ENCODE results near the gene ACP2. TPM values are rescaled to one million over a fixed set of nuclear protein-coding genes. Genes with fewer than 3 reads are reported as not detected.

Gene ACP2
- 31.6 TPM for total RNA-seq
- long read RNA-seq, transcript ACP2-201 (11 exons, 2,203 nt): major isoform, 22 of 33 reads
- long read RNA-seq, partial matches to known transcripts: 4 of 33 reads
- long read RNA-seq, other reads (novel, unspliced or antisense): 5 of 33 reads

DNA sequence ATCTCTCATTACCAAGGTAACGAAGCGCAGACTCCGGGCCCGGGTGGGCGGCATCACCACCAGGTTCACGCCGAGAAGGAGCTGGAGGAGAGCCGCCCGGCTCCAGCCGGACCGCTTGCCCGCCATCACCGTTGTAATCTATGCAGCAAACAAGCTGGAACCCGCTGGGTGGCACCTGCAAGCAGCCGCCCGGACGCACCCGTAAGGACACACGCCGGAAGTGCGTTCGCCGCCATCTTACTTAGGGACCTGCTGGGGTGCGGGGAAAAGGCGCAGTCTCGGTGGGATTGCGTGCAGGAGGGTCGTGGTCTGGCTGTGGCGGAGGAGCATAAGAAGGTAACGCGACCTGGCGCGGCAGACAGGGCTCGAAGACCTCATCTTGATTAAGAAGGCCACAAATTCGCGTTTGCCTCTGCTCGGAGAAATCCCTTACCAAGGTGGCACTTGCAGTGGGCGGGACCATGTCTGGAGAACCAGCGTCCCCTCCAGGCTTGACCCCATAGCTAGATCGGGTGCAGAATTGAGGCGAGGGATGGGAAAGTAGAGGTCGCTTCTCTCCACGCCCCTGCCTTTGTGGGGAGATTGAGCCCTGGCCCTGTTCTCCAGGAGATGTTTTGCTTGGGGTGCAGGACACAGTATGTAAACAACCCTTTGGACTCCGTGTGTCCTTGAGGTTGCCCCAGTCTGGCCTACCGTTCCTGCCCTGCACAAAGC is at the start of gene ACP2:
Gene ACP2, minus strand, starts transcription at position 151 of the 714 bp plus-strand sequence. Its CDS starts 25 bp downstream, at position 126.
- H3K27me3 ChIP-seq: no peaks in the 10 kb centered on the region
- H3K4me1 ChIP-seq: peaks cover 26% of the 10 kb centered on the region
- no peaks in the 10 kb centered on the region for H3K9me3 ChIP-seq
- peaks cover 17% of the 10 kb centered on the region for H3K36me3 ChIP-seq
- peak within 1 kb of the TSS; percentile 93 for H3K27ac ChIP-seq
- TF ChIP-seq, protein P1, sequence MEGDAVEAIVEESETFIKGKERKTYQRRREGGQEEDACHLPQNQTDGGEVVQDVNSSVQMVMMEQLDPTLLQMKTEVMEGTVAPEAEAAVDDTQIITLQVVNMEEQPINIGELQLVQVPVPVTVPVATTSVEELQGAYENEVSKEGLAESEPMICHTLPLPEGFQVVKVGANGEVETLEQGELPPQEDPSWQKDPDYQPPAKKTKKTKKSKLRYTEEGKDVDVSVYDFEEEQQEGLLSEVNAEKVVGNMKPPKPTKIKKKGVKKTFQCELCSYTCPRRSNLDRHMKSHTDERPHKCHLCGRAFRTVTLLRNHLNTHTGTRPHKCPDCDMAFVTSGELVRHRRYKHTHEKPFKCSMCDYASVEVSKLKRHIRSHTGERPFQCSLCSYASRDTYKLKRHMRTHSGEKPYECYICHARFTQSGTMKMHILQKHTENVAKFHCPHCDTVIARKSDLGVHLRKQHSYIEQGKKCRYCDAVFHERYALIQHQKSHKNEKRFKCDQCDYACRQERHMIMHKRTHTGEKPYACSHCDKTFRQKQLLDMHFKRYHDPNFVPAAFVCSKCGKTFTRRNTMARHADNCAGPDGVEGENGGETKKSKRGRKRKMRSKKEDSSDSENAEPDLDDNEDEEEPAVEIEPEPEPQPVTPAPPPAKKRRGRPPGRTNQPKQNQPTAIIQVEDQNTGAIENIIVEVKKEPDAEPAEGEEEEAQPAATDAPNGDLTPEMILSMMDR (IDR thresholded peaks at IDR 0.05): peak; percentile 5
- peak within 1 kb of the TSS; percentile 81 for H3K4me3 ChIP-seq
- intact Hi-C loops (cut with DNase I): no loop called here
- peak; percentile 98 for ATAC-seq
- DNase-seq: peak; percentile 94

- Histone ChIP-seq H3K36me3 (peaks cover 98% of the 10 kb centered on the region), H3K27me3 (no peaks in the 10 kb centered on the region), H3K9me3 (no peaks in the 10 kb centered on the region), H3K27ac (no peak overlapping the region), H3K4me3 (no peak overlapping the region), H3K4me1 (no peaks in the 10 kb centered on the region)
- TF ChIP-seq, protein P1 (IDR thresholded peaks at IDR 0.05): no peak
- no peak for DNase-seq
- intact Hi-C loops (cut with DNase I): no loop called here
- no peak for ATAC-seq
These were observed 47.4 kb upstream of the ACP2 start for GRCh38 chr11:47296045-47296444.

GRCh38 chr11:47295385-47295784 is 46.8 kb upstream of the ACP2 start:
- H3K27me3 ChIP-seq: no peaks in the 10 kb centered on the region
- ATAC-seq (no peak), DNase-seq (no peak)
- H3K4me3 ChIP-seq: no peak overlapping the region
- no peaks in the 10 kb centered on the region for H3K9me3 ChIP-seq
- intact Hi-C loops (cut with DNase I): no loop called here
- H3K36me3 ChIP-seq: peaks cover 98% of the 10 kb centered on the region
- no peak overlapping the region for H3K27ac ChIP-seq
- no peaks in the 10 kb centered on the region for H3K4me1 ChIP-seq
- TF ChIP-seq, protein P1 (IDR thresholded peaks at IDR 0.05): no peak

DNA sequence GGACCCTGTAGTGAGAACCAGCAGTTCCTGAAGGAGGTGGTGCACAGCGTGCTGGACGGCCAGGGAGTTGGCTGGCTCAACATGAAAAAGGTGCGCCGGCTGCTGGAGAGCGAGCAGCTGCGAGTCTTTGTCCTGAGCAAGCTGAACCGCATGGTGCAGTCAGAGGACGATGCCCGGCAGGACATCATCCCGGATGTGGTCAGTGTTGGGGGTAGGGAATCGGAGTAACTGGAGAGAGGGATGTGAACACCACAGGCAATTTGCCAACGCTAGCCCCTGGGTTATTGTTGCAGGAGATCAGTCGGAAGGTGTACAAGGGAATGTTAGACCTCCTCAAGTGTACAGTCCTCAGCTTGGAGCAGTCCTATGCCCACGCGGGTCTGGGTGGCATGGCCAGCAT is 41.2 kb upstream of the ACP2 start:
- ATAC-seq (no peak), DNase-seq (no peak)
- intact Hi-C loops (cut with DNase I): no loop called here

DNA sequence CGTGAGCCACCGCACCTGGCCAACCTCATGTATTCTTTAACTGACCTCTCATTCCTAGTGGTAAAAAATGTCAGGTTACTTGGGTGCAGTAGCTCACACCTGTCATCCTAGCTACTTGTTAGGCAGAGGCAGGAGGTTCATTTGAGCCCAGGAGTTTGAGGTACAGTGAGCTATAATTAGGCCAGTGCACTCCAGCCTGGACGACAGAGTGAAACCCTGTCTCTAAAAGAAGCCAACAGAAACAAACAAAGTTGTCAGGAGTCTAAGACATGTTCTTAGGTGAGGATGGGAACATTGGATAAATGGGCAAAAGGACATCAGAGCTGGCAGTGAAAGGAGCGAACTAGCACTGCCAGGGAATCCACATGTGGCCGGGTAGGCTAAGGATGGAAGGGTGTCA is 39.5 kb upstream of the ACP2 start:
- DNase-seq: no peak
- no peak for ATAC-seq
- Histone ChIP-seq H3K27me3 (no peaks in the 10 kb centered on the region), H3K27ac (no peak overlapping the region), H3K9me3 (no peaks in the 10 kb centered on the region), H3K4me3 (no peak overlapping the region), H3K4me1 (no peaks in the 10 kb centered on the region), H3K36me3 (peaks cover 99% of the 10 kb centered on the region)
- intact Hi-C loops (cut with DNase I): no loop called here
- TF ChIP-seq, protein P1 (IDR thresholded peaks at IDR 0.05): no peak

More for the DNA sequence above, 41.2 kb upstream of the ACP2 start:
- Histone ChIP-seq H3K9me3 (no peaks in the 10 kb centered on the region), H3K36me3 (peaks cover 98% of the 10 kb centered on the region), H3K4me1 (no peaks in the 10 kb centered on the region), H3K27ac (no peak overlapping the region), H3K27me3 (no peaks in the 10 kb centered on the region), H3K4me3 (no peak overlapping the region)
- TF ChIP-seq, protein P1 (IDR thresholded peaks at IDR 0.05): no peak

All from upper lobe of right lung (tissue), 1 donor.